Upper lobe of right lung (tissue), 1 donor: ENCODE measurements around the gene CELF4. TPM values are rescaled to one million over a fixed set of nuclear protein-coding genes. Genes with fewer than 3 reads are reported as not detected.

ENCODE experiments used
- ATAC-seq: fragments of 200-7000 bp; cut with Tn5 transposase; one replicate; pipeline ENCODE4 v1.9.1; 2020; ENCODE audit warnings: mild to moderate bottlenecking, moderate library complexity
- DNase-seq: peaks from one replicate; pipeline ENCODE4 v3.0.0-alpha.2; 2020
- H3K27ac ChIP-seq: fragments of 200-600 bp; one replicate; pipeline ENCODE4 v1.8.0; 2022
- H3K27me3 ChIP-seq: fragments of 200-600 bp; one replicate; pipeline ENCODE4 v1.8.0; 2022; ENCODE audit warnings: mild to moderate bottlenecking
- H3K36me3 ChIP-seq: fragments of 200-600 bp; one replicate; pipeline ENCODE4 v1.8.0; 2022
- H3K4me1 ChIP-seq: fragments of 200-600 bp; one replicate; pipeline ENCODE4 v1.8.0; 2022
- H3K4me3 ChIP-seq: fragments of 200-600 bp; one replicate; pipeline ENCODE4 v1.8.0; 2022; ENCODE audit warnings: mild to moderate bottlenecking
- H3K9me3 ChIP-seq: fragments of 200-600 bp; one replicate; pipeline ENCODE4 v1.8.0; 2022
- intact Hi-C: fragments of 100-400 bp; cut with DNase I; formaldehyde crosslinking; loops from one replicate; pipeline ENCODE4 v1.11.0; 2022
- total RNA-seq: library from RNA; stranded (reverse); fragmentation: NEBNext Ultra II Directional; extraction: Animal tissue kit (Norgen Biotek cat#: 25700); gene quantifications from one replicate; pipeline ENCODE4 v1.2.1, GENCODE V29; 2021
- TF ChIP-seq, protein P1 (sequence below): fragments of 200-600 bp; IDR thresholded peaks from one replicate; pipeline ENCODE4 v1.8.0; 2022; ENCODE audit warnings: antibody characterized with exemption
- donor health status: DM: no; HTN: yes; CAD: no; lungs with severe emphysema.

The CELF4 gene
- total RNA-seq, 1 donor from 2014 or later: 1.2 TPM

DNA sequence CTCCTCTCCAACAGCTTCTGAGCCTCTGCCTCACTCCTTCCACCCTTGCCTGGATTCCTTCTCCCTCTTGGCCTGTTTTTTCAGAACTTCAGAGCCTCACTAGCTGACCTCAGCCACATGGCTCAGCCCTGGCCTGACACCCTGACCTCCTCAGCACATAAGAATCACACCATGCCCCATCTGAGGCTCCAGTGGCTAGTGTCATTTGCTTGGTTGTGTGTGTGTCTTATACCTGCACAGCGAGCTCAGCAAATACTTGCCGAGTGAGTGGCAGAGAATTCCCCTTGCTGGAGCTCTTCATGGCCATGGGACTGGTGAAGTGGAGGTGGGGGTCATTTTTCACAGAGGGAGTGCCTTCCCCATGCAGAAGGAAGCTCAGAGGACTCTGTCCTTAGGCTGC lies 70.2 kb downstream of the CELF4 start:
- Histone ChIP-seq H3K27ac (no peak overlapping the region), H3K4me3 (no peak overlapping the region), H3K27me3 (peaks cover 4% of the 10 kb centered on the region), H3K9me3 (no peaks in the 10 kb centered on the region), H3K4me1 (no peaks in the 10 kb centered on the region), H3K36me3 (no peaks in the 10 kb centered on the region)
- no peak for ATAC-seq
- intact Hi-C loops: no loop called here
- no peak for DNase-seq
- TF ChIP-seq, protein P1, sequence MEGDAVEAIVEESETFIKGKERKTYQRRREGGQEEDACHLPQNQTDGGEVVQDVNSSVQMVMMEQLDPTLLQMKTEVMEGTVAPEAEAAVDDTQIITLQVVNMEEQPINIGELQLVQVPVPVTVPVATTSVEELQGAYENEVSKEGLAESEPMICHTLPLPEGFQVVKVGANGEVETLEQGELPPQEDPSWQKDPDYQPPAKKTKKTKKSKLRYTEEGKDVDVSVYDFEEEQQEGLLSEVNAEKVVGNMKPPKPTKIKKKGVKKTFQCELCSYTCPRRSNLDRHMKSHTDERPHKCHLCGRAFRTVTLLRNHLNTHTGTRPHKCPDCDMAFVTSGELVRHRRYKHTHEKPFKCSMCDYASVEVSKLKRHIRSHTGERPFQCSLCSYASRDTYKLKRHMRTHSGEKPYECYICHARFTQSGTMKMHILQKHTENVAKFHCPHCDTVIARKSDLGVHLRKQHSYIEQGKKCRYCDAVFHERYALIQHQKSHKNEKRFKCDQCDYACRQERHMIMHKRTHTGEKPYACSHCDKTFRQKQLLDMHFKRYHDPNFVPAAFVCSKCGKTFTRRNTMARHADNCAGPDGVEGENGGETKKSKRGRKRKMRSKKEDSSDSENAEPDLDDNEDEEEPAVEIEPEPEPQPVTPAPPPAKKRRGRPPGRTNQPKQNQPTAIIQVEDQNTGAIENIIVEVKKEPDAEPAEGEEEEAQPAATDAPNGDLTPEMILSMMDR: no peak

DNA sequence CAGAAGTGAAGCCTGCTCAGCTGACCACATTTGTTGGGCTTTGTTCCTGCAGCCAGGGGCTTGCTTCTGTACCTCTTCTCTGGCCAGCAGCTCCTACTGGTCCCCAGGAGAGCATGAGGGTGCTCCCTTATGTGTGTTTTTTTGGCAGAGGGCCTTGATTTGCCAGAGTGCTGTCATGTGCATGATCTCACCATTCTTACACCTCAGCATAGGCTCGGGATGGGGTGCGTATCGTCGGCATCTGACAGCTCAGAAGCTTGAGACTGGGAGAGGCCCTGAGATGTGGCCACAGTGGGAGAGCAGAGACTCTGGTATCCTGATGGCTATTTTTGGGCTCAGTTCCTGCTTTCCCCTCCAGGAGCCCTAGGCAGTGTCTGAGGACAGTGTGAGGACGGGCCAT lies 71.2 kb downstream of the CELF4 start:
- DNase-seq: no peak
- no peak overlapping the region for H3K4me3 ChIP-seq
- no peak overlapping the region for H3K27ac ChIP-seq
- no peaks in the 10 kb centered on the region for H3K9me3 ChIP-seq
- no peak for ATAC-seq
- H3K4me1 ChIP-seq: no peaks in the 10 kb centered on the region
- intact Hi-C loops: no loop called here
- H3K36me3 ChIP-seq: no peaks in the 10 kb centered on the region
- peaks cover 7% of the 10 kb centered on the region for H3K27me3 ChIP-seq
- TF ChIP-seq, protein P1: no peak

DNA sequence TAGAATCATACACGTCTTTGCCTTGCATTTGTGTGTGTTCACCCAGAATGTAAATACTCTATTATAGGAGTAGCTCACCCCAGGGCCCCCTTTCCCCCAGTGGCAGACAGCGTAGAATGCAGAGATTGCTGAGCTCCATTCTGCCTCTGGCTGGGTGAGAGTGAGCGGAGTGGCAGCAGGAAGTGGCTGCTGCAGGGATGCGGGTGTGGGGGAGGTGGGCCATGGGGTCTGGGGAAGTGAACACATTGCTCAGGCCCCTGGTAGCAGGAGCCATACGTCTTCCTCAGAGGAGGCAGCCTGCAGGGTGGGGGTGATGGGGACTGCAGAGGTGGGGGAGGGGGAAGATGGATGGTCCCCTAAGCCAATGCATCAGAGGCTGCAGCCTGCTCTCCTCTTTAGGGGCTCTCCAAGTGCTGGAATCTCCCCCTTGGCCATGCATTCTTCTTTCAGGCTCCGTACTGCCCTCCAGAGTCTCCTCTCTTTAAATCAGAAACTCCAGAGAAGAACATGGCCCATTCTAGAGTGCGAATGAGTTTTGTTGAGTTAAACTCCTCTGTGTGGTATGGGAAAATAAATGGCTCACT lies 72.2 kb downstream of the CELF4 start:
- TF ChIP-seq, protein P1: no peak
- intact Hi-C loops: no loop called here
- H3K4me1 ChIP-seq: no peaks in the 10 kb centered on the region
- no peaks in the 10 kb centered on the region for H3K36me3 ChIP-seq
- no peak overlapping the region for H3K27ac ChIP-seq
- no peaks in the 10 kb centered on the region for H3K9me3 ChIP-seq
- no peak for DNase-seq
- no peak for ATAC-seq
- no peak overlapping the region for H3K4me3 ChIP-seq
- peaks cover 15% of the 10 kb centered on the region for H3K27me3 ChIP-seq

DNA sequence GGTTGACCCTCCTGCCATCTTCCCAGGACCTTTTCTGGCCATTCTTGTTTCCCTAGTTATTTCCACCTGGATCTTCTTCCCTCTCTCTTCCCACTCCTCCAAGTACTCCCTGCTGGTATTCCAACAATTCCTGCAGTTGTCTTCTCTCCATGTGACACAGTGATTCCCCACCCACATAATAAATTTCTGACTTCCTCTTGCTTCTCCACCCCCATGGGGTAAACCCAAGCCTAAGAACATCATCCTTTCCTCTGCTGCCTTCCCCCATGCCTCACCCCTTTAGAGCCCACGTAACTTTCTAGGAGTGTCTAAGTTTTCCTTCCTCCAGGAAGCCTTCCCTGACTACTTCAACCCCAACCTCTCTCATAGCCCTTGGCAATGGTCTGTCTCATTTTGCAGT lies 72.6 kb downstream of the CELF4 start:
- ATAC-seq (no peak), DNase-seq (no peak)
- no peak overlapping the region for H3K27ac ChIP-seq
- no peaks in the 10 kb centered on the region for H3K4me1 ChIP-seq
- intact Hi-C loops: no loop called here
- TF ChIP-seq, protein P1: no peak
- no peaks in the 10 kb centered on the region for H3K36me3 ChIP-seq
- H3K9me3 ChIP-seq: no peaks in the 10 kb centered on the region
- H3K4me3 ChIP-seq: no peak overlapping the region
- H3K27me3 ChIP-seq: peaks cover 20% of the 10 kb centered on the region

DNA sequence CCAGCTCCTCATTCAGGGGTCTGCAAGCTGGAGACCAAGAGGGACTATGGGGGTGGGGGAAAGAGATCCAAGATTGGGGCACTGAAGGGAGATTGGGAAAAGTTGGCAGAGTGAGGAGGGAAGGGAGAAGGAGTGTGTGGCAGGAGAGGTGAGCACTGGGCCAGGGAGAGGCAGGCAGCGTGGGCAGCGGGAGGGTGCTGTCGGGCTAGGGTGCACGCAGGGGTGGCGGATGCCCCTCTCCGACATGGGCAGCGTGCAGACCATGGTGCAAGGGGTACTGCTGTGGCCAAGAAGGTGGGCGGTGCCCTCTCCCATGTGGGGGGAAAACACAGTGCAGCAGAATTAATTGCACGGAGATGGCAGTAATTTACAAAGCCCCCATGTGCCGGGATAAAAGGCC lies 74.1 kb downstream of the CELF4 start:
- no peaks in the 10 kb centered on the region for H3K36me3 ChIP-seq
- H3K4me3 ChIP-seq: no peak overlapping the region
- DNase-seq: no peak
- peaks cover 32% of the 10 kb centered on the region for H3K27me3 ChIP-seq
- intact Hi-C loops: no loop called here
- no peak overlapping the region for H3K27ac ChIP-seq
- ATAC-seq: no peak
- H3K4me1 ChIP-seq: no peaks in the 10 kb centered on the region
- H3K9me3 ChIP-seq: no peaks in the 10 kb centered on the region
- TF ChIP-seq, protein P1: no peak

DNA sequence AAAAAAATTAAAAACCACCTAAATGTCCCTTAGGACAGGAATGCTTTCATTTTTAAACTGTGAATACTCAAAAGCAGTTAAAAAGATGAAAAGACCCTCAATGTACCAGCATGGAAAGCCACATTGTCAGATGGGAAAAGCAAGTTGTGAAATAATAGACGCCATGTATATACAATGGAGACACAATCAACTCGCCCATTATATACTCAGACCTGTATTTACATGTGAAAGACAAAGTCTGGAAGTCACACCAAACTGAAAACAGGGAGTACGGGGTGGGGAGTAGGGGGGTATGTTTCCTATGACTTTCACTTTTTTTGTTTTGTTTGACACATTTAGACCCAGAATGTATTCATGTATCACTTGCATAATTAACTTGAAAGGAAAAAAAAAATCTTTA lies 75.6 kb downstream of the CELF4 start:
- Histone ChIP-seq H3K4me3 (no peak overlapping the region), H3K27me3 (peaks cover 44% of the 10 kb centered on the region), H3K9me3 (no peaks in the 10 kb centered on the region), H3K27ac (no peak overlapping the region), H3K36me3 (no peaks in the 10 kb centered on the region), H3K4me1 (peaks cover 3% of the 10 kb centered on the region)
- DNase-seq: no peak
- intact Hi-C loops: no loop called here
- TF ChIP-seq, protein P1: no peak
- ATAC-seq: no peak
